SK-N-MC (cell line): Measurements from ENCODE around the gene MAP9.

Experiments used
- EZH2 ChIP-seq: fragments of 200-600 bp; sonication (generic); IDR thresholded peaks from one replicate; pipeline ENCODE4 v1.6.1; 2017; ENCODE audit warnings: antibody characterized with exemption
- FOXP2 ChIP-seq: optimal IDR thresholded peaks from 2 replicates; pipeline ENCODE3; 2011; ENCODE audit warnings: mild to moderate bottlenecking, moderate library complexity; ENCODE audit not compliant: insufficient read depth; ENCODE audit errors: extremely low read length, control extremely low read depth
- POLR2AphosphoS5 ChIP-seq: IDR thresholded peaks from 2 replicates; pipeline ENCODE4 v1.6.1; 2012; ENCODE audit warnings: mild to moderate bottlenecking, low read depth, low read length, borderline replicate concordance

DNA sequence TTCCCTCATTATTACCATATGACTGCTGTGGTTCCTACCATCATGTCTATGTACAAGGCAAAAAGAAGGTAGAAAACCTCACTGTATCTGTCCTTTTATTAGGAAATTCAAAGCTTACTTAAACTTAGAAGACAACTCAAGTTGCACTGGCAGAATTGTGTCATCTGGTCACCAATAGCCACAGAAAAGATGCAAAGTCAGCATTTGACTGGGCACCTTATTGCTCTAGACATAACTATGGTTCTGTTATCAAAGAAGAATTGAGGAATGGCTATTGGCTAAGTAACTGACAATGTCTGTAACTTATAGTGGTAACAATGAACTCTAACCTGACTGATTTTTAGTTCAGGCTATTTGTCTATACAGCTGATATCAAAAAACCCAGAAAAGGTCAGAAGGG lies 45.3 kb downstream of the MAP9 start:
- TF ChIP-seq EZH2 = no peak
- TF ChIP-seq POLR2AphosphoS5 = no peak
- no peak for TF ChIP-seq FOXP2
